Type B pancreatic cell (in vitro differentiated cells): ENCODE measurements around the gene ART3. TPM values are rescaled to one million over a fixed set of nuclear protein-coding genes. Genes with fewer than 3 reads are reported as not detected.
A peak's percentile ranks its signal among the peaks of the same experiment; 100 is the strongest.

Experiments
- DNase-seq: peaks from one replicate; pipeline ENCODE4 v3.0.0; 2021; ENCODE audit warnings: mixed read lengths; ENCODE audit not compliant: unreplicated experiment; ENCODE audit errors: extremely low spot score
- H3K27ac Mint-ChIP-seq: 2 replicates; pipeline ENCODE4 v1.8.0; 2021; ENCODE audit warnings: mild to moderate bottlenecking, mixed read lengths
- H3K27me3 Mint-ChIP-seq: 2 replicates; pipeline ENCODE4 v1.8.0; 2021; ENCODE audit warnings: mixed read lengths
- H3K36me3 Mint-ChIP-seq: 2 replicates; pipeline ENCODE4 v1.8.0; 2021; ENCODE audit warnings: mixed read lengths
- H3K4me1 Mint-ChIP-seq: one replicate; pipeline ENCODE4 v1.8.0; 2021; ENCODE audit warnings: mixed read lengths; ENCODE audit not compliant: unreplicated experiment
- H3K4me3 Mint-ChIP-seq: 2 replicates; pipeline ENCODE4 v1.8.0; 2021; ENCODE audit warnings: mild to moderate bottlenecking, mixed read lengths
- H3K9me3 Mint-ChIP-seq: 2 replicates; pipeline ENCODE4 v1.8.0; 2021; ENCODE audit warnings: mixed read lengths
- long read RNA-seq: library from polyadenylated mRNA; unstranded; transcript quantifications from one replicate; pipeline ENCODE4 v2.0.0, GENCODE V29; 2020
- total RNA-seq: library from RNA; stranded (reverse); gene quantifications from 2 replicates; pipeline ENCODE4 v1.2.1, GENCODE V29; 2021; ENCODE audit warnings: low replicate concordance
- TF ChIP-seq, protein P1 (sequence below): fragments of 200-600 bp; sonication (generic); conservative IDR thresholded peaks from 2 replicates; pipeline ENCODE4 v1.5.0; 2021; ENCODE audit warnings: antibody characterized with exemption, mild to moderate bottlenecking

ART3 gene, protein sequence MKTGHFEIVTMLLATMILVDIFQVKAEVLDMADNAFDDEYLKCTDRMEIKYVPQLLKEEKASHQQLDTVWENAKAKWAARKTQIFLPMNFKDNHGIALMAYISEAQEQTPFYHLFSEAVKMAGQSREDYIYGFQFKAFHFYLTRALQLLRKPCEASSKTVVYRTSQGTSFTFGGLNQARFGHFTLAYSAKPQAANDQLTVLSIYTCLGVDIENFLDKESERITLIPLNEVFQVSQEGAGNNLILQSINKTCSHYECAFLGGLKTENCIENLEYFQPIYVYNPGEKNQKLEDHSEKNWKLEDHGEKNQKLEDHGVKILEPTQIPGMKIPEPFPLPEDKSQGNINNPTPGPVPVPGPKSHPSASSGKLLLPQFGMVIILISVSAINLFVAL
- total RNA-seq: not detected in 2 replicates
- long read RNA-seq: 0 reads

DNA sequence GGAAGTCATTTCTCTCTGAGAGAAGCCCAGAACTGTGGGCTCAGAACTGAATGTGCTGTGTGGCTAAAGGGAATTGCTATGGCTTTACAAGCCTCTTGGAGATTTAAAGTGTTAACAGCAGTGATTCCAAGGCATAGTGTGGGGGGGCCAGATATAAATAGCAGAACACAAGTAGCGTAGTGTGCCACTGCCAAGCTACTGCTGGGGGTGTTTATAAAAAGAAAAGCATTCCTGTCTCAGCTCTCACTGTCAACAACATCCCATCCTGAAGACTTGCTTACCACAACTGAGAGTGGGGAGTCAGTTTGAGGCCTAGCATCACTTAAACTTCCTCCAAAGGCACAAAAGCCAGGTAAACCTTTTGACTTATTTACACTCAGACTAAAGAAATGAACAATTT lies at the start of gene ART3:
ART3 (plus strand) TSS at position 242 of the 400 bp plus-strand sequence. CDS start 1,181 bp downstream, outside the sequence.
- Mint-ChIP-seq H3K9me3 (no peaks in the 10 kb centered on the region), H3K4me3 (no peak within 1 kb of the TSS), H3K36me3 (no peaks in the 10 kb centered on the region), H3K4me1 (no peaks in the 10 kb centered on the region), H3K27me3 (peaks cover 4% of the 10 kb centered on the region), H3K27ac (no peak within 1 kb of the TSS)
- DNase-seq: no peak
- TF ChIP-seq, protein P1, sequence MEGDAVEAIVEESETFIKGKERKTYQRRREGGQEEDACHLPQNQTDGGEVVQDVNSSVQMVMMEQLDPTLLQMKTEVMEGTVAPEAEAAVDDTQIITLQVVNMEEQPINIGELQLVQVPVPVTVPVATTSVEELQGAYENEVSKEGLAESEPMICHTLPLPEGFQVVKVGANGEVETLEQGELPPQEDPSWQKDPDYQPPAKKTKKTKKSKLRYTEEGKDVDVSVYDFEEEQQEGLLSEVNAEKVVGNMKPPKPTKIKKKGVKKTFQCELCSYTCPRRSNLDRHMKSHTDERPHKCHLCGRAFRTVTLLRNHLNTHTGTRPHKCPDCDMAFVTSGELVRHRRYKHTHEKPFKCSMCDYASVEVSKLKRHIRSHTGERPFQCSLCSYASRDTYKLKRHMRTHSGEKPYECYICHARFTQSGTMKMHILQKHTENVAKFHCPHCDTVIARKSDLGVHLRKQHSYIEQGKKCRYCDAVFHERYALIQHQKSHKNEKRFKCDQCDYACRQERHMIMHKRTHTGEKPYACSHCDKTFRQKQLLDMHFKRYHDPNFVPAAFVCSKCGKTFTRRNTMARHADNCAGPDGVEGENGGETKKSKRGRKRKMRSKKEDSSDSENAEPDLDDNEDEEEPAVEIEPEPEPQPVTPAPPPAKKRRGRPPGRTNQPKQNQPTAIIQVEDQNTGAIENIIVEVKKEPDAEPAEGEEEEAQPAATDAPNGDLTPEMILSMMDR: no peak

DNA sequence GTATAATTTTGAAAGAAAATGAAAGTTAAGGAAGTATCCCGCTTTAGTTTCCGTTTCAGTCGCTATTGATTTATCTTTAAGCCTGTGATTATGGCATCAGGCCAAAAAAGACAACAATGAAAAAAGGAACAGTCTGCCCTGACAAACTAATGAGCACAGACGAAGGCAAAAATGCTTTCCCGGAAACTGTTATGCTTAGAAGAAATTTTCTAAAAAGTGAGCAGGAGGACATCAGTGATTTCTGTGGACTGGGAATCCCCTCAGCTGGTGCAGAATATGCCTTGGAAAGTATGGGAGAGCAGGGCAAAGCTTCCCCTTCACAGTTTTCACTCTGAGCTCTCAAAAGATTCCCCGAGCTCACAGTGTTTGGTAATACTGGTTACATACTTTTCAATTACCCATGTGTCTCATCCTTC lies 46.2 kb upstream of the ART3 start:
- DNase-seq: no peak
- H3K4me3 Mint-ChIP-seq: peak overlapping the region; percentile 7

DNA sequence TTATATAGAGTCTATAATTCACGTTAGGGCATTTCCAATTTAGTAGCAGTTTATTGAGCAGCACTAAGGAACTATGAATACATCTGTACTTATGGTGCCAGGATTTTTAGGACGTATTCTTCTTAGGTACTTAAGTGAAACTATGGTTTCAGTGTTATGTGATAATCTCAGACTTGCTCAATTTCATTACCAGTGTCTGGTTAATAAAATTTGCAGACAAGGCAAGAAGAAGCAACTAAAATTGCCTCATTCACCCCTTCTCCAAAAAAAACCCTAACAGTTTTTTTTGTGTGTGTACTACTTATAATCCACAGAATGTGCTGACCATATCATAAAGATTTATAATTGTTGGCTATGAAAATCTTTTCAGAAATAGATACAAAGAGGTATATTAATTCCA lies 45.2 kb upstream of the ART3 start:
- TF ChIP-seq, protein P1: no peak
- Mint-ChIP-seq H3K4me3 (no peak overlapping the region), H3K27ac (no peak overlapping the region), H3K27me3 (peaks cover 20% of the 10 kb centered on the region), H3K9me3 (no peaks in the 10 kb centered on the region), H3K4me1 (peaks cover 3% of the 10 kb centered on the region), H3K36me3 (no peaks in the 10 kb centered on the region)
- DNase-seq: no peak

More for the DNA sequence above, 46.2 kb upstream of the ART3 start:
- no peak overlapping the region for H3K27ac Mint-ChIP-seq
- H3K36me3 Mint-ChIP-seq: no peaks in the 10 kb centered on the region
- peaks cover 21% of the 10 kb centered on the region for H3K27me3 Mint-ChIP-seq
- H3K4me1 Mint-ChIP-seq: peaks cover 3% of the 10 kb centered on the region
- H3K9me3 Mint-ChIP-seq: no peaks in the 10 kb centered on the region
- TF ChIP-seq, protein P1: no peak

DNA sequence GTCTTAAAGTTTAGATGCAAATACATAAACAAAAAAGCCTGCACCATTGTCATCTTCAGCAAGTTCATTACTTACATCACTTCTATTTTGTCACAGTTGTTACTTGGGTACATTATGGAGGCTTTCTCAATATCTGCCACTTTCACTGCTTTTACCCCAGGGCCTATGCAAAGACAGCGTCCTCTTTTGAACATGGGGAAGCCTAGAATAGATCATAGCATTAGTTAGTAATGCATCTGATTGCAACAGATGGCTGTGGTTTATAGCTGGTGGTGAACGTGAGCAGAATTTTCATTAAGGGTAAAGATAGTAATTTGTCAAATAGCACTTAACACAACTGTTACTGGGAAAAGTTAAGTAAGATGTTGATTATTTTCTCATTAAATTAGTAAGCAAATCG lies 39.4 kb upstream of the ART3 start:
- Mint-ChIP-seq H3K4me1 (no peaks in the 10 kb centered on the region), H3K27ac (no peak overlapping the region), H3K4me3 (no peak overlapping the region), H3K9me3 (no peaks in the 10 kb centered on the region), H3K36me3 (no peaks in the 10 kb centered on the region), H3K27me3 (peaks cover 9% of the 10 kb centered on the region)
- DNase-seq: no peak
- TF ChIP-seq, protein P1: no peak

DNA sequence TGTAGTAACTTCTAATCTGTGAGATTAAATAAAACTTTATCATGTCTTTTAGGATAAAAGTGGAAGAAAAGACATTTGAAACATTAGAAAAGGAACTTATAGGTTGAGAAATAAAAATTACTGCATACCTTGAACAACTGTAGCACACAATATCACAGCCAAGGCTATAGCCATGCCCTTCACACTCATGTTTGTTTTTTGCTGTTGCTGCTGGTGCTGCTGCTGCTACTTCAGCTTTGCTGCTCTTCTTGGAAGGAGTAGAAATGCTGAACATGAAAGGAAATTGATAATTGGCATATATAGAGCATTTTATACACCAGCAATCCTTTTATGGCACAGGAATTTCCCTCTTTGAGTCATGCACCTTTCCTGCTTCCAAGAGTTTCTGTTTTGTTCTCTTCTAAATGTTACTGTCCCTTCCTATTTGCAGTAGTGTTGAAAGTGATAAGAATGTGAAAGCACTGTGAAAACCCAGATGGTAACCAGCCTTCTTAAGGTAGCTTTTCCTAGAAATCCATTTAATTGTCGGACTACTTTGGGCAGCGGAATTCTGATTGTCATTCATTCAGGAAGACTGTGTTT lies 38.6 kb upstream of the ART3 start, which contains the start of gene CXCL11:
CXCL11 (minus strand) TSS at position 272 of the 582 bp plus-strand sequence; CDS start at position 189, 83 bp downstream.
- Mint-ChIP-seq H3K4me1 (no peaks in the 10 kb centered on the region), H3K4me3 (no peak within 1 kb of the TSS), H3K27me3 (peaks cover 4% of the 10 kb centered on the region), H3K36me3 (no peaks in the 10 kb centered on the region), H3K9me3 (no peaks in the 10 kb centered on the region), H3K27ac (no peak within 1 kb of the TSS)
- TF ChIP-seq, protein P1: no peak
- no peak for DNase-seq
